Activated naive CD4-positive, alpha-beta T cell (primary cell): ENCODE measurements around the gene APOL6.
"Not testable (repeated sequence)": the region's sequence is repeated elsewhere in the genome, so short reads cannot be mapped to it uniquely, and the experiment has no call there.

ENCODE experiments used
- DNase-seq, 4 experiments: peaks; one replicate each; lab custom pipeline; 2025; lab: John Stamatoyannopoulos, UW

Gene APOL6

DNA sequence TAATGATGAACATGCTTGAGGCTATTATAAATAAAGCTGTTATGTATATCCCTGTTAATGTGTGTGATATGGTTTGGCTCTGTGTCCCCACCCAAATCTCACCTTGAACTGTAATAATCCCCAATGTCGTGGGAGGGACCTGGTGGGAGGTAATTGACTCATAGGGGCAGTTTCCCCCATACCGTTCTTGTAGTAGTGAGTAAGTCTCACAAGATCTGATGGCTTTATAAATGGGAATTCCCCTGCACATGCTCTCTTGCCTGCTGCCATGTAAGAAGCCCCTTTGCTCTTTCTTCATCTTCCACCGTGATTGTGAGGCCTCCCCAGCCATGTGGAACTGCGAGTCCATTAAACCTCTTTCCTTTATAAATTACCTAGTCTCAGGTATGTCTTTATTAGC, 31.2 kb downstream of the APOL6 start:
- DNase-seq = not testable (repeated sequence)

- DNase-seq = no peak
Observed at GRCh38 chr22:35681454-35682052, 33.3 kb downstream of the APOL6 start.

GRCh38 chr22:35683560-35683959, 35.3 kb downstream of the APOL6 start:
- no peak for DNase-seq

DNA sequence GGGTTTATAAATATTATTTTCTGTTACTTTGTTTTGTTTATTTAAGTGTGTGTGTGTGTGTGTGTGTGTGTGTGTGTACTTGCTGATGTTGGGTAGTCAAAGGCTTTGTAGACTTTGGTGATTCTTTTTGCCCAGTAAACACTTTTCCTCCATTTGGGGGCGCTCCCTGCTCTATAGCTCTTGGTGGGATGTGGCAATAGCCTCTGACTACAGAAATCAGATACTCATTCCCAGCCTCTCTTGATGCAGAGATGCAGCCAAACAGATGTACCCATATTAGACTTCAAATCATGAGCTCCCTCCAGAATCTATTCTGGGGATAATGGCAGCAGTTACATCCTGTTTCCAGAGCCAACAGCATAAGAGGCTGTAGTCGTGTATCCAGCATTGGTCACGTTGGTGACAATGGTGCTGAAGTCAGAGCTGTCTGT, 36.0 kb downstream of the APOL6 start:
- no peak for DNase-seq

DNA sequence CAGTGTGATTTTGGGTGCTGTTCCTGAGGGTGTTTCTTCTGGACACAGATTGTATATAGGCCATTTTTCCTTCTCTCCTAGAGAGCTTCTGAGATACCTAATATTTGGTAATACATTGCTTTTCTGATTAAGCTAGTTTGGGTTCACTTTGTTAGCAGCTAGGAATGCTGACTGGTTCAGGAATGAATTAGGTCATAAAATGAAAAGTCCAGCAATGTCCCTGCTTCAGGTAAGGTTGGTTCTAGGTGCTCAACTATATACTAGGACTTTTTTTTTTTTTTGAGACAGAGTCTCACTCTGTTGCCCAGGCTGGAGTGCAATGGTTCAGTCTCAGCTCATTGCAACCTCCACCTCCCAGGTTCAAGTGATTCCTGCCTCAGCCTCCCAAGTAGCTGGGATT, 36.5 kb downstream of the APOL6 start:
- DNase-seq = no peak

DNA sequence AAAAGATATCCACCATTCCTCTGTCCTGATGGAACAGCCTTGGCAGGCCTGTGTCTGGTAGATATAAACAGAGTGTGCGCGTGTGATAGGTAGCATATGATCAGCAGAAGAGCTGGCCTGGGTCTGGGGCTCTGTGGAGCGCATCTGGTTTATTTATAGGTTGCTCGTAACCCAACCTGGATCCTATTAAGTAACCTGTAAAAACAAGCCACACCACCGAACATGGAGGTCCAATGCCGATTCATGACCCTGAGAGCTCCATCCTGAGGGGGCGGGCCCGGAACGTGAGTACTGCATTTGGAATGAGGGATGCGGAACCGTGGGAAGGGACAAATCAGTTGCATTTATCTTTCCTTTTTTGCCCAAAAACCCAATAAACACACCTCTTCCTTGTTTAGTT, 37.5 kb downstream of the APOL6 start:
- no peak for DNase-seq

- no peak for DNase-seq
Observed at GRCh38 chr22:35686298-35686697, 38.1 kb downstream of the APOL6 start.

DNA sequence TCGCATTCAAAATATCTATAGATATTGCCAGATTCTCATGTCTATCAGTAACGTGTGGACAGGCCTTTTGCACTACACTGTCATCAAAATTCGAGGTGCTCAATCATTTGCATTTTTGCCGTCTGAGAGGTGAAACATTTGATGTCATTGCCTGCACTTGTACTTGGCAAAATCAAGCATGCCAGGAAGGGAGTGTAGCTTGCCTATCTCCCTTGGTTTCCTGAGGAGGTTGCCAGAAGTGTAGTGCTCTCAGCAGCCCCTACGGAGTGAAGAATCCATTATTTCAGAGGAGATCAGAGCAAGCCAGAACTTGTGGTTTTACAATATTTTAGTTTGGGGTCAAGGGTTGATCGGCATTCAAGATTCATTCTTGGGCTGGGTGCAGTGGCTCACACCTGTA, 39.2 kb downstream of the APOL6 start:
- DNase-seq = no peak

DNA sequence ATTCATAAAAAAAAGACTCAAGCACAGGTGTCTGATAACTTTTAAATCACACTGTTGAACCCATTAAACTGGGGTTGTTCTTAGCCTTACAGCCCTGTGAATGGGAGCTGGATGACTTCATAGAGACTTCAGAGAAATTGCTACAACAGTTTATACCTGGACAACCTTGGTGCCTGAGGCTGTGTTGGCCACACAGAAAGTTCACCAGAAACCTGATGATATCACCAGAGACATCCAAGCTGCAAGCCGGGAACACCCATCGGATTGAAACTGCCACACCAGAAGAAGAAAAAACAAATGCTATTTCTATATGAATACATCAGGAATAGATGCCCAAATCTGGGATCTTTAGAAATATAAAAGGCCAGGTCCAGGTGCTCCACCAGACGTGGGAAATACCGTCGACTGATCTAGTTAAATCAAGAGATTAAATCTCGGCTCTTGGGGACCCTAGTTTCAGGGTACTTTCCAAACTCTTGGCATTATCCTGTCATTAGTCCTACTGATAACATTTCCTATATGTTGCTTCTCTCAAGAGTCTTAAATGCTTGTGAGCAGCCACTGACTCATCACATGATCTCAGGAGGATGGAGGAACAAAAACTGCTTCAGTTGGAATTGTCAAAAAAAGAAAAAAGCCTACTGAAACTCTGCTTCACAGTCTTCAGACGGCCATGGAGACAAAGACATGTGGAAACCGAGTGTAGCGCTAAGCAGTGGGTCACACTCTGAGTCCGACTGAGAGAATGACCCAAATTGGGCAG, 40.8 kb downstream of the APOL6 start:
- DNase-seq = no peak

DNA sequence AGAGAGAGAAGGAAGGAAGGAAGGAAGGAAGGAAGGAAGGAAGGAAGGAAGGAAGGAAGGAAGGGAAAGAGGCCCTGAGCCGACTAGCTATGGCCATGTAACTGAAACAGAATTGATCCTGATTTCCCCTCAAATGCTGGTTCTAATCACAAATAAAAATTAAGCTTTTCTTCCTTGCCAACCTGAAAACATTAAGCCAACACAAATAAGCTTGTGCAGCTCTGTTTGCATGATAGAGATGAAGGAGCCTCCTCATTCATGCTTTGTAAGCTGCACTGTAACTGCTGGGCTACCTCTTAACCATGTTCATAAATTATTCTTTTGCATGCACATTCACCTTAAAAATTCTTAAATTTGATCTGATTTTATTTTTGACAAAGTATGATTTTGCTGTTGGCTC, 41.8 kb downstream of the APOL6 start:
- no peak for DNase-seq

DNA sequence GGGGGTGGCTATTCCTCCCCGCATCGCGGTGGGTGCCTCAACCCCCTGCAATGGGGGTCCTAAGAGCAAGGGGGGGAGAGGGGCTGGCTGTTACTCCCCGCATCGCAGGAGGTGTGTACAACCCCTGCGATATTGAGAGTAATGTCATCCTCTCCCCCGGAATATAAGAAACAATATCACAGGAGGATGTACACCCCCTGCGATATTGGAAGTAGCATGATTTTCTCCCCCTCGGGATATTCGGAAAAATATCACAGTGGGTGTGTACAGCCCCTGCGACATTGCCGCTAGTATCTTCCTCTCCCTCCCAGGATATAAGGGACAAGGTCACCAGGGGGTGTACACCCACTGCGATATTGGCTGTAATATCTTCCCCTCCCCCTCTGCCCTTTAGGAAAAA, 47.0 kb downstream of the APOL6 start:
- DNase-seq = no peak

DNA sequence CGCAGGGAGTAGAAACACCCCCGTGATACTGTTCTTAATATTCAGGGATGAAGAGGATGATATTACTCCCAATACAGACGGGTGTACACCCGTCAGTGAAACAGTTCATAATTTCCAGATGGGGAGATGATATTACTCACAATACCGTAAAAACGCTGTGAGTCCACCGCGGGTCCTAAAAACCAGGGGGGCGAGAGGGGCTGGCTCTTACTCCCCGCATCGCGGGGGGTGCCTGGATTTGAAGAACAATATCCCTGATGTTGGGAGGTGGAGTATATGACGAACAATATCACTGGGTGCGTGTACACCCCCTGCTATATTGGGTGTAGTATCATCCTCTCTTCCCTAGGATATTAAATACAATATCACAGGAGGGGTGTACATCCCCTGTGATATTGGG, 48.9 kb downstream of the APOL6 start:
- no peak for DNase-seq

GRCh38 chr22:35699852-35700251, 51.6 kb downstream of the APOL6 start:
- not testable (repeated sequence) for DNase-seq

GRCh38 chr22:35703861-35704584, 55.8 kb downstream of the APOL6 start:
- DNase-seq = no peak

DNA sequence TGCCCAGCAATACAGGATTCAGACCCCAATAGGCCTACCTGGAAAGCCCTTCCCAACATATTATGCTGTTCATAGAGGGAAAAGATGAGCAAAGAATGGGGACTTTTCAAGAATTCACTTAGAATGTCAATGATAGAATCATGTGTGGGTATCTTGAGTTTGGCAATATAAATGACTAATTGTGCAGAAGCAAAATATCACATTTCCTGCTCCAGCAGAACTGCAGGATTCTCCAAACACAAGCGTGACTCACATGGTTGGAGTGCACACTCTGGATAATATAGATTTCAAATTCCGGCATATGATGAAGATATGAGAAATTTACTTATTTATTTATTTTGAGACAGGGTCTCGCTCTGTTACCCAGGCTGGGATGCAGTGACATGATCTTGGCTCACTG, 56.9 kb downstream of the APOL6 start:
- DNase-seq = no peak

DNA sequence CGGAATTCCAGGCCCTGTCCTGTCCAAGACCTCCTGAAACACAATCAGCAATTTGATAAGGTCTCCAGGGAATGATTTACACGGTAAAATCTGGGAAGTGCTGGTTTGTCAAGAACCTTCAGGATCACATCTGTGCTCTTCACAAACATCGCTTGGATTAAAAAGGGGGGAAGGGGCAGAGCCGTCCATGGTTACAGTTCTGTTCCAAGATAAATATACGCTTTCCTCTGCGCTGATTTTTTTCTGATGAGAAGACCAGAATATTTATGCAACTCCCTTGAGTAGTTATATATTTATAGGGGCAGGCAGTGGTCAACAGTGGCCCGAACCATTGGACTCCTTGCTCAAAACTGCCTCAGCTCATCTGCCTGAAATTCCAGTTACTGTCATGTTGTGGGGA, 60.2 kb downstream of the APOL6 start:
- DNase-seq = no peak

DNA sequence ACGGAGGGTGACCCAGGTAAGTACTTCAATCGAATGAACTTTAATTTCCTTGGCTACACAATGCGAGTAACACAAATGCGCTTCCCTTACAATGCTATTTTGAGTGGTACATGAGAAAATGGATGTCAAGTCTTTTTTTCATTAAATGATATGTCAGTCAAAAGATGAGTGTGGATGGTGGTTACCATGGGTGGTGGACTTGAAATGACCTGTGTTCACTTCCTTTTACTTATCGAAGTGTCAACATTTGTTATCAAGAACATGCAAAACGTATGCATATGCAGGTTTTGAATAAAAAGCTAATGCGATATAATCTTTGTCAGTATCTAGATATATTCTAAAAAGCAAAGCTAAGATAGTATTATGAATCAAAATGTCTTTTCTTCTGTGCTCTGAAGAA, 60.7 kb downstream of the APOL6 start:
- no peak for DNase-seq

DNA sequence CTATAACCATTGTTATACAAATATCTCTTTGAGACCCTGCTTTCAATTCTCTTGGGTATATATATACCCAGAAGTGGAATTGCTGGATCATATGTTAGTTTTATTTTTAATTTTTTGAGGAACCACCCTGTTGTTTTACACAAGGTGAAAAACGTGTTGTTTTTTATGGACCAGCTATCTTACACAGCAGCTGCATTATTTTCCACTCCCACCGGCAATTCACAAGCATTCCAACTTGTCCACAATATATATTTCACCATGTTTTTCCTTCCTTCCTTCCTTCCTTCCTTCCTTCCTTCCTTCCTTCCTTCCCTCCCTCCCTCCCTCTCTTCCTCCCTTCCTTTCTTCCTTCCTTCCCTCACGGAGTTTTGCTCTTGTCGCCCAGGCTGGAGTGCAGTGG, 63.1 kb downstream of the APOL6 start:
- no peak for DNase-seq

DNA sequence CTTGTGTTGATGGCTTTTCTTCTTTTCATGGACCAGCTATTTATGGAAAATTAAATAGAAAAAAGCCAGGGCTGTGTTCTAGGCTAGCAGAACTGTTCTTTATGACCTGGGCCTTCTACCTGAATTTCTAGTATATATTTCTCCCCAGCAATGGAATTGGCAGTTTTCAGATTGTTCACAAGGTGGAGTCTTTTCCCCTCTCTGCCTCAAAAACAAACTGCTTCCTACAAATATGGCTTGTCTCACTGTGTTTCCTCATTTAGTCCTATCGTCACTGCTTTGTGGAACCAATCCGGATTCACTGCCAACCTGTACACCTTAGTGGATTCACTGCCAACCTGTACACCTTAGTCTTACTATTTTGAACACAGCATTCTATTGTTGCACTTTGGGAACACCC, 64.4 kb downstream of the APOL6 start:
- no peak for DNase-seq

GRCh38 chr22:35717572-35717971, 69.3 kb downstream of the APOL6 start, which contains the start of gene APOL5:
APOL5 (plus strand) TSS chr22:35717872; CDS start chr22:35717872, 0 bp downstream.
- no peak for DNase-seq
